CD4-positive, alpha-beta T cell treated with Interleukin-6 at 100 ng/mL for 8 hours (primary cell): ENCODE data around the gene AMOTL2.

Experiments
- DNase-seq: peaks from one replicate; pipeline ENCODE4 v3.0.0-alpha.2; 2020; ENCODE audit warnings: mixed read lengths, low spot score

Gene AMOTL2

DNA sequence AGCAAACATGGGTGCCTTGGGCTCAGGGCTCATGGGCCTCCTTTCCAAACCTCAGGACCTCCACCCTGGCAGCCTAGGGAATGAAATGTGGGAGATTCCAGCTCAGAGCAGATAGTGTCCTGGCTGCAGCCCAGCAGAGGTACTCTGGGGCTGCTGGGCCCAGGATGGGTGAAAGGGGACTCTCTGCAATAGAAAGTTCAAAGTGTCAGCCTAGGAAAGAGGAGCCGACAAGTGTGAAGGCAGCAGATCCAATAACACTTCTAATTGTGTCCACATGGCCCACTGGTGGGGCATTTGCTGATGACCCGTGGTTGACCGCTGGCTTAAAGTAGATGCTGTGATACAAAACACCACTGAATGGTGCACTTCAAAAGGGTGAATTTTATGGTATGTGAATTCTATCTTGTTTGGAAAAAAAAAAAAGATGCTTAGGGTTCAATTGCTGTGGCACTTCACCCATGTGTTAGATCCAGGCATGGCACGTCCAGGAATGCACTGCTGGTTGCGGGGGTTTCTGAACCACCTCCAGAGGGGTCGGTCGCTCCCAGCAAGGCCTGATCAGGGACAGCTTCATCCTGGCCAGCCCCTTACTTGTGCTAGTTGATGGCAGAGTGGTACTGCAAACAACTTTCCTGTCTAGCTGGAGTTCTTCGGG lies 20.9 kb downstream of the AMOTL2 start:
- no peak for DNase-seq

DNA sequence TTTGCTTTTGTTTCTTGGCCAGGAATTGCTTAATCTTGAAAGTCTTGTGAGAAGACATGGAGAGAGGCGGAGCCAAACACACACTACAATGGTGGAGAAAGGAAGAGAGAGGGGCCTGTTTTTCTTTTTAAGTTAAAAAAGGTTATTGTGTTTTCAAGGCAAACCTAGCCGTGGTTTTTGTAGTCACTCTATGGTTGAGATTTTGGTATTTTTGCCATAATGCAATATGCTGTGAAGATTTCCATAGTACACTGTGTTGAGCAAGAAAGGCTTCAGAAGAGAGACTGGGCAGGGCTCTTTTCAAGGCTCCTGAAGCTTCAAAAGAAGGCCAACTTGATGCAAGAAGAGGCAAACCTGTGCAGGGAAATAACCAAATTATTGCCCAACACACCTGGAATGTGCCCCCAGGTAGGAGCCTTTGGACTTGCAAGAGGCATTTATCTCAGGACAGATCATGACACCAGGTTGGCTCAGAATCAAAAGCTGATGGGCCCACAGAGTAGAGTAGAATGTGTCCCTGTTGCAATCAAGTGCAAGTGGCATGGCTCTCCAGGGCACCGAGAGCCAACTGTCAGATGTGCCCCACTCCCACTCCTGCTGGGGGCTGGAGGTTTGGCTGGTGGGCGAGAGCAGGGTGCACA lies 22.1 kb downstream of the AMOTL2 start:
- no peak for DNase-seq

GRCh38 chr3:134351427-134351826 lies 22.8 kb downstream of the AMOTL2 start:
- DNase-seq = no peak

DNA sequence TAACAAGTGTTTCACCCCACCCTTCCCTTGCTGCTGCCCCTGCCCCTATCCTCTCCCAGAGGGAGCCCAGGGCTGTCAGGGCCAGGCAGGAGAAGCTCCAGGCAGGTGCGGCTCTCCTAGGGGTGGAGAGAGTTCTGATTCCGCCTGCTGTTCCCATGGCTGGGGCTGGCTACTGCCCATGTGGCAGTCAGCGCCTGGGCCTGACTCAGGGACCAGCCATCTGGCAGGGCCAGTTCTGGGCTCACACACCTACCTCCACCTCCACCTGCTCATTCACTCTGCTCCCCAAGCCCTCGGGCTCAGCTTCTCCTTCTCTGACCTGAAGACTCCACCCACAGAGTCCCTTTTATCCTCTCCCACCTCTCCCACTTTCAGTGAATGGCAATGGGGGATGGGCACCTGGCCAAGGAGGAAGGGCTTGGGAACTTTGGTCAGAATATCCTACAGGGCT lies 23.4 kb downstream of the AMOTL2 start:
- DNase-seq = no peak

DNA sequence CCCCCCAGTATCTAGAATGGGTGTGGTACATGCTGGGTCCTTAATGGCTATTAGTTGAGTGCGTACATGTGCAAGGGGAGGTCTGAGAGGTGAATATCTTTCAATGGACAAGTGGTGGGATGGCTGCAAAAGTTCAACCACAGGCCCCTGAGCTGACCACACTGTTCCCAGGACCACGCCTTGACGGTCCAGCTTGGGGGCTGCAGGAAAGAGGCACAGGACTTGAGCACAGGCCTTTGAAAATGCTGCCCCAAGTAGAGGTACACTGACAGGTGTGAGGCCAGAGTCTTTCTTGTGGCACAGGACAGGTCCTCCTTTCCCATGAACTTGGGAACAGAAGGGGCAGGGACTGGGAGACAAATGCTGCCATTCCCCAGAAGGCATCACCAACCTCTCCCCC lies 24.0 kb downstream of the AMOTL2 start:
- DNase-seq = no peak

DNA sequence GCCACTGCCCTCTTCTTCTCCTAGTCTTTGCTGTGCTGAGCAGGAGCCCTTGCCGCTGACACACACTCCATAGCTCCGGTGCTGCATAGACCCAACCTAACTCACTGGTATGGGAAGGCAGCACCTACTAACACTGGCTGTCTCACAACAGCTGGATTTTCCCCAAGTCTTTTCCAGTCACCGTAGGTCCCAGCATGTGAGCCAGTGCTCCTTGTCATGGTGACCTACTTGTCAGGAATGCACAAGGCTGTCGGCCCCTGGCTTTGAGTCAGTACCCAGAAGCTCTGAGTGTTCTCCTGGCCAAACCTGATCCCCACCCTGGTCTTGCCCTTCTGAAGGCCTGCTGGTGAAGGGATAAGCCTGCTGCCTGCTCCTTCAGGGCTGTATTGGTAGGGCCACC lies 25.7 kb downstream of the AMOTL2 start:
- DNase-seq = no peak

GRCh38 chr3:134347551-134347950 lies 26.7 kb downstream of the AMOTL2 start:
- no peak for DNase-seq

GRCh38 chr3:134346744-134347143 lies 27.5 kb downstream of the AMOTL2 start:
- no peak for DNase-seq

GRCh38 chr3:134345202-134345601 lies 29.0 kb downstream of the AMOTL2 start:
- no peak for DNase-seq

DNA sequence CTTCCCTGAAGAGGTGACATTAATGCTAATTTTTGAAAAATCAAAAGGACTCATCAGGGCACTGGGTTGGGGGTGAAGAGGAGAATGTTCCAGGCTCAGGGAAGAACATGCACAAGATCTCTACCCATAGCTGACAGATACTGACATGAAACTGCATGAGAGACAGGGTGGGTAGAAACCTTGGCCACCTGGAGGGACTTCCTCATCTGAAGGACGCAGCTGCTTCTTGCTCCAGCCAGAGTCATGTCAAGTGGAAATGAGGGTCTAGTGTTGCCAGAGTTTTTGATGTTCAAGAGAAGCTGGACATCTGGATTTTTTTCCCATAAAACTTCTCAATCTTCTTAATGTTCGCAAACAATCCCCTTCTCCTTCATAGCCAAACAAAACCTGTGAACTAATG lies 29.7 kb downstream of the AMOTL2 start:
- no peak for DNase-seq

DNA sequence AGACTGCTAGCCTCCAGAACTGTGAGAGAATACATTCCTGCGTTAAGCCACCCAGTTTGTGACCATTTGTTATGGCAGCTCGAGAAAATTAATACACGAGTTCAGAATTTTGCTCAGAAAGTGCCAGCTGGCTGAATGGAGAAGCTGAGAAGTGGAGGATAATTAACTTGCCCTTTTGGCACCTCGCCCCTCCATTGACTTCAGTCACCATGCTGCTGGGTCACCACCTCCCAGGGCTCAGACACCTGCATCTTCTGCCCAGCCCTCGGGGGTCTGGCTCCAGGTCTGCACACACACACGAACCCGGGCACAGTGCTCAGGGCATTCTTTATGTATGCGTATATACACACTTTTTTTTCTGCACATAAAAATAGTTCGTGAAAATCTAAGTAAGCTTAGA lies 32.0 kb downstream of the AMOTL2 start:
- no peak for DNase-seq

DNA sequence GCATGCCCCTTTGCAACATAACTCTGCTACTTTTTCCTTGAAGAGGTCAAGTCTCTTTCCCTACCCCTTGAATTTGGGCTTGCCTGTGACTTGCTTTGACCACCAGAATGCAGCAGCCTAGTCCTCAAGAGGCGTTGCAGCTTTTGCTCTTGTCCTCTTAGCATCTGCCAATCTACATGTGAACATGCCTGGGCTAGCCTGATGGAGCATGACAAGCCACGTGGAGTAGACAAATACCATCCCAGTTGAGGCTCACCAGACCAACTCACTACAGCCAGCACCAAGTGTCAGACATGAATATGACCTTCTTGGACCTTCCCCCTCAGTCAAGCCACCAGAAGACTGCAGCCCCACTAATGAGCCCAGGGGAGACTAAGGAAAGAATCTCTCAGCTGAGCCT lies 32.9 kb downstream of the AMOTL2 start:
- DNase-seq = no peak

GRCh38 chr3:134340982-134341365 lies 33.3 kb downstream of the AMOTL2 start:
- DNase-seq = no peak

- DNase-seq = no peak
Observed at GRCh38 chr3:134340362-134340981, 33.8 kb downstream of the AMOTL2 start.

GRCh38 chr3:134339913-134340312 lies 34.3 kb downstream of the AMOTL2 start:
- DNase-seq = no peak

GRCh38 chr3:134339331-134339730 lies 34.9 kb downstream of the AMOTL2 start:
- DNase-seq = no peak

DNA sequence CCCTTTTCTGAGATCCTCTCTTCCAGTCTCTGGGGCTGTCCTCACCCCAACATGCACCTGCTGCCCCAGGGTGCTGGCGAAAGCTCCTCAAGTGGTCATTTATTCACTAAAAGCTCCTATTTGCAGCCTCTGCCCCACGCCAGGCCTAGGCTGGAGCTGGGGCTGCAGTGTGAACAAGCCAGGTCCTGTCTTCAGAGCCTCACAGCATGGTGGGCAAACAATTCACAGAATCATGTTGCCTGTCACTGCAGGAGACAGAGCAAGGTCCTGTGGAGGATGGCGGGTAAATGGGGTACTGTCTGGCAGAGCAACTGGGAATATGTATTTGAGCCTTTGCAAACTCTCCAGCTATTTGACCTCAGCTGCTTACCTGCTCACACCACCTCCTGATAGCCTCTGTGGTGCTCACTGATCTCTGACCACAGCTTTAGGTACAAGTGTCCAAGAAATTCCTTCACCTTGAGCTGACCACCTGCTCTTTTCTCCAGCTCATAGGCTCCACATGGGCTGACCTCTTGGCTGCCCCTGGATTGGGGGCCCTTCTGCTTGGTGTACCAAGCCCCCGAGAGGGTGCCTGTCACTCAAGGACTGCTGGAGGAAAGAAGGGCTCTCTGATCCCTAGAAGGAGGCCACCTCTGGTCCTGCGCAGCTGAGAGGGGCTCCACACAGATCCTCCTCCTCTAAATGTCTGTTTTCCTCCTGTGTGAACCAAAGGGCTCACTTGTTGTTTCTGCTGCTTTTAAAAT lies 35.6 kb downstream of the AMOTL2 start:
- no peak for DNase-seq

DNA sequence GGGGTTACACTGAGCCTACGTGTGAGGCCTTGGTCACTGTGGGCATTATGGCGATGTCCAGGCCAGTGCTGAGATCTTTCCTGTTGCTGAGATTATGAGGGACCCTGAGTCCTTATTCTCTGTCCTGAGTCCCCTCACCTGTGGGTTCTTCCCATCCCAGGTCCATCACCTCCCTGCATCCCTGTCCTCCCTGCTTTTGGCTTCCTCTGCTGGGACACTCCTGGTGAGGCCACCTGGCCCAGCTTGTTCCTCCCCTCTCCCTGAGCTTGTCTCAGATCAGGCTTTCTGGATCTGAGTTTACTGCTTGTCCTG lies 36.1 kb downstream of the AMOTL2 start:
- DNase-seq = no peak

DNA sequence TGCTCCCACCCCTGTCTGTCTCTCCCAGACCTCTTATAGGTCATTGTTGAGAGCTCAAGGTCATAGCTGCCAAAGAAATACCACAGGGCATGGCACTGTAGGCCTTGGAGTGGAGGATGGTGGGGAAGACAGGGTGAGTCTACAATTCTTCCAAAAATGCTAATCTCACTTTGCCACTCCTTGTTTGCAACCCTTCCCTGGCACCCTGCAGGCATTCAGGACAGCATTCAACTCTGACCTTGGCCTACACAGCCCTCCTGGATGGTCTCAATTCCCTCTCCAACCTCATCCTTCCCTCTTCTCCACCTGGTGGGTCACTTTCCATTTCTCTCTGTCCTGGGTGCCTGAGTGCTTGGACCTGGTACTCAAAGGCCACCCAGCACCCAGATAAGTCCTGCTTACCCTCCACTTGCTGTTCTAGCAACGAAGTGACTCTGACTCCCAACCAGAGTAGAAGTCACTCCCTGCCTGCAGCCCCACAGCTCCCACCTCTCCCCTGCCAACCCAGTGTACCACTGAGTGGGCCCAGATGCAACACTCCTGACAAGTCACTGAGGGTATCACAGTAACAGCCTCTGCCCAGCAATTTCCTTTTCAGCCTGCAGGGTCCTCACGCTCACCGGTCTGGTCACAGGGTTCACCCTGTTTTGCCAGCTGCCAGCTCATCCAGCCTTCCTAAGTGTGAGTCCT lies 36.6 kb downstream of the AMOTL2 start:
- DNase-seq = no peak

DNA sequence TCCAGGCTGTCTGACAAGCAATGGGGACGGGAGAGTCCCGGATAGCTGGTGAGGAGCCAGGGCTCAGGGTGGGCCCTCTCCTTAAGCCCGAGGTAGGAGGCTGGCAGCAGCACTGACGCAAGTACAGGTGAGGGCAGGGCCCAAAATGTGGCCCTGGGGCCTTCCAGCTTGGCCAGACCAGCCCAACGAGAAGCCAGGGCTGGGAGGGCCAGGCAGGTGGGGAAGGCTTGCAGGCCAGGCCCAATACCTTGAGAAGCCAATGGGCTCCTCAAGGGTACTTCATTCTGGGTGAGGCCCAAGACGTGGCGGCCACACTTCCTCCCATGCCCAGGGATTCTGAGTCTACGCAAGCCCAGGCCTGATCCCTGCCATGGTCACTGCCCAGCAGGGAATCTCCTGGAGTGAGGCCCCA lies 37.2 kb downstream of the AMOTL2 start:
- DNase-seq = no peak

GRCh38 chr3:134336587-134336986 lies 37.7 kb downstream of the AMOTL2 start:
- DNase-seq = no peak

- no peak for DNase-seq
Observed at GRCh38 chr3:134334901-134335280, 39.4 kb downstream of the AMOTL2 start.
